Measurements from ENCODE around the gene HDAC10. TPM values are rescaled to one million over a fixed set of nuclear protein-coding genes. Genes with fewer than 3 reads are reported as not detected.

The HDAC10 gene
- total and polyA plus RNA-seq, 2 donors, result 11.6 to 61.6 TPM

GRCh38 chr22:50296658-50297490 lies 45.8 kb upstream of the HDAC10 start:
- Histone ChIP-seq H3K9me3 (ENCODE audit: control insufficient read depth in 2 of 2, insufficient read depth in 1 of 2, low read length in 1 of 2) (no peaks in the 10 kb centered on the region), H3K27me3 (ENCODE audit: control insufficient read depth in 2 of 2, insufficient read depth in 1 of 2, low read length in 1 of 2) (peaks cover 25 to 71% of the 10 kb centered on the region in 2 donors), H3K36me3 (ENCODE audit: control insufficient read depth in 2 of 2, insufficient read depth in 2 of 2, low read length in 1 of 2) (no peaks in the 10 kb centered on the region), H3K4me3 (ENCODE audit: low read length in 2 of 2) (no peak overlapping the region), H3K4me1 (ENCODE audit: control insufficient read depth in 2 of 2, insufficient read depth in 2 of 2, low read length in 2 of 2) (peaks cover 3 to 38% of the 10 kb centered on the region in 2 donors), H3K27ac (ENCODE audit: low read depth in 1 of 2, low read length in 1 of 2) (no peak overlapping the region)
- 95% methylated on average over 29 of the region's 29 CpGs for WGBS
- no peak for DNase-seq (ENCODE audit: low read depth in 6 of 9, low spot score in 9 of 9)

DNA sequence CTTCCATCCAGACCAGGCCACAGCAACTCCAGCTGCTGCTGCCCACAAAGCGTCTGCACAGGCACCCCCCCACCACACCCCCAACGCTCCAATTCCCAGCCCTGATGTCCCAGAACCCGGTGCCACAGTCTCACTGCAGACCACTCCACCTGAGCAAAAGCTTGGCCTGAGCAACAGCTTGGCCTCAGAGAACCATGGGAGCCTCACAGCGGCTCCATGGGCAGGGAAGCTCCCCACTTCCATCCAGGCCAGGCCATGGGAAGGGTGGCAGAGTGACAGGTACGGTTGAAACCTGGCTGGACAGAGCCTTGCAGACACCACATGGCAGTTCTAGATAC lies 43.2 kb upstream of the HDAC10 start:
- peaks cover 13 to 52% of the 10 kb centered on the region in 2 donors for H3K27me3 ChIP-seq (ENCODE audit: control insufficient read depth in 2 of 2, insufficient read depth in 1 of 2, low read length in 1 of 2)
- H3K9me3 ChIP-seq (ENCODE audit: control insufficient read depth in 2 of 2, insufficient read depth in 1 of 2, low read length in 1 of 2), result no peaks in the 10 kb centered on the region
- no peaks in the 10 kb centered on the region for H3K36me3 ChIP-seq (ENCODE audit: control insufficient read depth in 2 of 2, insufficient read depth in 2 of 2, low read length in 1 of 2)
- H3K4me1 ChIP-seq (ENCODE audit: control insufficient read depth in 2 of 2, insufficient read depth in 2 of 2, low read length in 2 of 2), result peaks cover 3 to 30% of the 10 kb centered on the region in 2 donors
- H3K4me3 ChIP-seq (ENCODE audit: low read length in 2 of 2), result no peak overlapping the region
- H3K27ac ChIP-seq (ENCODE audit: low read depth in 1 of 2, low read length in 1 of 2), result no peak overlapping the region
- DNase-seq (ENCODE audit: low read depth in 6 of 9, low spot score in 9 of 9), result no peak
- 54% methylated on average over 5 of the region's 5 CpGs for whole genome bisulfite sequencing

- H3K9me3 ChIP-seq (ENCODE audit: control insufficient read depth in 2 of 2, insufficient read depth in 1 of 2, low read length in 1 of 2), result no peaks in the 10 kb centered on the region
- no peak for DNase-seq (ENCODE audit: low read depth in 6 of 9, low spot score in 9 of 9)
- peaks cover 12 to 46% of the 10 kb centered on the region in 2 donors for H3K27me3 ChIP-seq (ENCODE audit: control insufficient read depth in 2 of 2, insufficient read depth in 1 of 2, low read length in 1 of 2)
- no peaks in the 10 kb centered on the region for H3K36me3 ChIP-seq (ENCODE audit: control insufficient read depth in 2 of 2, insufficient read depth in 2 of 2, low read length in 1 of 2)
- H3K27ac ChIP-seq (ENCODE audit: low read depth in 1 of 2, low read length in 1 of 2), result no peak overlapping the region
- 18% methylated on average over 42 of the region's 42 CpGs for WGBS
- peak overlapping the region in 1 of 2 donors; percentile 0 for H3K4me3 ChIP-seq (ENCODE audit: low read length in 2 of 2)
- H3K4me1 ChIP-seq (ENCODE audit: control insufficient read depth in 2 of 2, insufficient read depth in 2 of 2, low read length in 2 of 2), result peaks cover 3 to 28% of the 10 kb centered on the region in 2 donors
Measured at GRCh38 chr22:50293441-50294318, 42.6 kb upstream of the HDAC10 start.

DNA sequence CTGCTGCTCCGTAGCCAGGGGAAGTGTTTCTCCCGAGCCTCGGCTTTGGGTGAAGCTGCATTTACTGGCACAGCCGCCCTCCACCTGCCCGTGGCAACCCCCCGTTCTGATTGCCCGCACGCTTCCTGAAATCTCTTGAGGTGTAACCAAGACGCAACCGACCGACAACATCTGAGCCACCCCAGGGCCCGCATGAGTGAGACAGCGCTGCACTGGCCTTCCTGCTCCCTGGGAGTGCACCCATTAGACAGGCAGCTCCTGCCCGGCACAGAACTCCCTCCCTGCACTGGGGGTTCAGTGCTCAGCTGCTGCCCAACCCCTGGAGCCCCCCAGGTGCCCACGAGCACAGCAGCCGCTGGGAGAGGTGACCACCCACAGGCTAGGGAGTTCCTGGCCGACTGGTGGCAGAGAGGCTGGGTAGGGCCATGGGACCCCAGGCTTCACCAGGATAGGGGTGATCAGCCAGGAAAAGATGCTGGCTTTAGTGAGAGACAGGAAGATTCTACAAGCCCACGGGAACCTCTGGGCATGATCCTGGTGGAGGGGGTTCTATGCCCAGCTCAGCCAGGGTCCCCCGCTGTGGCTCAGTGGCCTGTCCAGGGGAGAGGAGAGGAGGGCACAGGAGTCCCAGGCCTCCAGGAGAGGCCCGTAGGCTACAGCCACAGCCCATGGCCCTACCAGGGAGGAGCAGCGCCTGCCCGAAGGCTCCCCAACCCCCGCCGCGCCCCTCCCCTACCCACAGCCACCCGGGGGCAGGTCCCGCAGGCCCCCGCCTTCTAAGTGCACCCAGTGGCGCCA lies 41.8 kb upstream of the HDAC10 start:
- 14% methylated on average over 29 of the region's 29 CpGs for WGBS
- peak in 1 of 9 donors; percentile 37 for DNase-seq (ENCODE audit: low read depth in 6 of 9, low spot score in 9 of 9)
- Histone ChIP-seq H3K4me1 (ENCODE audit: control insufficient read depth in 2 of 2, insufficient read depth in 2 of 2, low read length in 2 of 2) (peaks cover 3 to 28% of the 10 kb centered on the region in 2 donors), H3K27ac (ENCODE audit: low read depth in 1 of 2, low read length in 1 of 2) (no peak overlapping the region), H3K4me3 (ENCODE audit: low read length in 2 of 2) (no peak overlapping the region), H3K9me3 (ENCODE audit: control insufficient read depth in 2 of 2, insufficient read depth in 1 of 2, low read length in 1 of 2) (no peaks in the 10 kb centered on the region), H3K27me3 (ENCODE audit: control insufficient read depth in 2 of 2, insufficient read depth in 1 of 2, low read length in 1 of 2) (peaks cover 12 to 38% of the 10 kb centered on the region in 2 donors), H3K36me3 (ENCODE audit: control insufficient read depth in 2 of 2, insufficient read depth in 2 of 2, low read length in 1 of 2) (no peaks in the 10 kb centered on the region)

GRCh38 chr22:50289942-50290630 lies 39.0 kb upstream of the HDAC10 start:
- Histone ChIP-seq H3K4me1 (ENCODE audit: control insufficient read depth in 2 of 2, insufficient read depth in 2 of 2, low read length in 2 of 2) (peaks cover 3 to 28% of the 10 kb centered on the region in 2 donors), H3K36me3 (ENCODE audit: control insufficient read depth in 2 of 2, insufficient read depth in 2 of 2, low read length in 1 of 2) (no peaks in the 10 kb centered on the region), H3K4me3 (ENCODE audit: low read length in 2 of 2) (no peak overlapping the region), H3K27me3 (ENCODE audit: control insufficient read depth in 2 of 2, insufficient read depth in 1 of 2, low read length in 1 of 2) (peaks cover 12 to 33% of the 10 kb centered on the region in 2 donors), H3K27ac (ENCODE audit: low read depth in 1 of 2, low read length in 1 of 2) (no peak overlapping the region), H3K9me3 (ENCODE audit: control insufficient read depth in 2 of 2, insufficient read depth in 1 of 2, low read length in 1 of 2) (no peaks in the 10 kb centered on the region)
- no peak for DNase-seq (ENCODE audit: low read depth in 6 of 9, low spot score in 9 of 9)
- 96% methylated on average over 37 of the region's 37 CpGs for WGBS

GRCh38 chr22:50289151-50289941 lies 38.3 kb upstream of the HDAC10 start:
- Histone ChIP-seq H3K36me3 (ENCODE audit: control insufficient read depth in 2 of 2, insufficient read depth in 2 of 2, low read length in 1 of 2) (no peaks in the 10 kb centered on the region), H3K4me3 (ENCODE audit: low read length in 2 of 2) (no peak overlapping the region), H3K4me1 (ENCODE audit: control insufficient read depth in 2 of 2, insufficient read depth in 2 of 2, low read length in 2 of 2) (peaks cover 3 to 25% of the 10 kb centered on the region in 2 donors), H3K9me3 (ENCODE audit: control insufficient read depth in 2 of 2, insufficient read depth in 1 of 2, low read length in 1 of 2) (no peaks in the 10 kb centered on the region), H3K27ac (ENCODE audit: low read depth in 1 of 2, low read length in 1 of 2) (no peak overlapping the region), H3K27me3 (ENCODE audit: control insufficient read depth in 2 of 2, insufficient read depth in 1 of 2, low read length in 1 of 2) (peaks cover 7 to 28% of the 10 kb centered on the region in 2 donors)
- no peak for DNase-seq (ENCODE audit: low read depth in 6 of 9, low spot score in 9 of 9)
- 98% methylated on average over 57 of the region's 57 CpGs for WGBS

- Histone ChIP-seq H3K4me1 (ENCODE audit: control insufficient read depth in 2 of 2, insufficient read depth in 2 of 2, low read length in 2 of 2) (peaks cover 3 to 11% of the 10 kb centered on the region in 2 donors), H3K27ac (ENCODE audit: low read depth in 1 of 2, low read length in 1 of 2) (no peak overlapping the region), H3K4me3 (ENCODE audit: low read length in 2 of 2) (no peak overlapping the region), H3K36me3 (ENCODE audit: control insufficient read depth in 2 of 2, insufficient read depth in 2 of 2, low read length in 1 of 2) (no peaks in the 10 kb centered on the region), H3K9me3 (ENCODE audit: control insufficient read depth in 2 of 2, insufficient read depth in 1 of 2, low read length in 1 of 2) (no peaks in the 10 kb centered on the region), H3K27me3 (ENCODE audit: control insufficient read depth in 2 of 2, insufficient read depth in 1 of 2, low read length in 1 of 2) (peaks cover 0 to 12% of the 10 kb centered on the region in 2 donors)
- 98% methylated on average over 31 of the region's 31 CpGs for WGBS
- no peak for DNase-seq (ENCODE audit: low read depth in 6 of 9, low spot score in 9 of 9)
Measured at GRCh38 chr22:50287731-50288130, 36.7 kb upstream of the HDAC10 start.

All from thymus (tissue), 11 donors.